GM18873 (cell line): ENCODE data around the gene DDIT3.

Experiments used
- ATAC-seq: cut with Tn5 transposase; IDR thresholded peaks from one replicate; pipeline ENCODE4 v1.9.1; 2021; ENCODE audit warnings: mild to moderate bottlenecking, moderate library complexity, moderate number of reproducible peaks; ENCODE audit not compliant: unreplicated experiment, low FRiP score

DDIT3 gene

DNA sequence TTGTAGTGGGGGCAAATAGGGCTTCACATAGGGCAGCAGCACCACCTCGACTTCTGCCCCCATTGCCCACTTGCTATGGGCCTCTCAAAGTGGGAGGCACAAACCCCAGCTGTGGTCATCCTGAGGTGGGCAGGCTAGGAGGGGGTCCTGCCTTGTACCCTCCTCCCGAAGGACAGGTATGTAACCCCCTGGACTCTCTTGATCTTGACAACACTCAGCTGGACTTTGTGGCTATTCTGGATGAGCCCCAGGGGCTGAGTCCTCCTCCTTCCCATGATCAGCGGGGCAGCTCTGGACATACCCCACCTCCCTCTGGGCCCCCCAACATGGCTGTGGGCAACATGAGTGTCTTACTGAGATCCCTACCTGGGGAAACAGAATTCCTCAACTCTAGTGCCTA, 48.7 kb downstream of the DDIT3 start:
- ATAC-seq = no peak

DNA sequence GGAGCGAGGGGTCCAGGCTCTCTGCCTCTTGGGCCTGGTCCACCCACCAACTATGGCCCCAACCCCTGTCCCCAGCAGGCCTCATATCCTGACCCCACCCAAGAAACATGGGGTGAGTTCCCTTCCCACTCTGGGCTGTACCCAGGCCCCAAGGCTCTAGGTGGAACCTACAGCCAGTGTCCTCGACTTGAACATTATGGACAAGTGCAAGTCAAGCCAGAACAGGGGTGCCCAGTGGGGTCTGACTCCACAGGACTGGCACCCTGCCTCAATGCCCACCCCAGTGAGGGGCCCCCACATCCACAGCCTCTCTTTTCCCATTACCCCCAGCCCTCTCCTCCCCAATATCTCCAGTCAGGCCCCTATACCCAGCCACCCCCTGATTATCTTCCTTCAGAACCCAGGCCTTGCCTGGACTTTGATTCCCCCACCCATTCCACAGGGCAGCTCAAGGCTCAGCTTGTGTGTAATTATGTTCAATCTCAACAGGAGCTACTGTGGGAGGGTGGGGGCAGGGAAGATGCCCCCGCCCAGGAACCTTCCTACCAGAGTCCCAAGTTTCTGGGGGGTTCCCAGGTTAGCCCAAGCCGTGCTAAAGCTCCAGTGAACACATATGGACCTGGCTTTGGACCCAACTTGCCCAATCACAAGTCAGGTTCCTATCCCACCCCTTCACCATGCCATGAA, 49.2 kb downstream of the DDIT3 start:
- no peak for ATAC-seq

DNA sequence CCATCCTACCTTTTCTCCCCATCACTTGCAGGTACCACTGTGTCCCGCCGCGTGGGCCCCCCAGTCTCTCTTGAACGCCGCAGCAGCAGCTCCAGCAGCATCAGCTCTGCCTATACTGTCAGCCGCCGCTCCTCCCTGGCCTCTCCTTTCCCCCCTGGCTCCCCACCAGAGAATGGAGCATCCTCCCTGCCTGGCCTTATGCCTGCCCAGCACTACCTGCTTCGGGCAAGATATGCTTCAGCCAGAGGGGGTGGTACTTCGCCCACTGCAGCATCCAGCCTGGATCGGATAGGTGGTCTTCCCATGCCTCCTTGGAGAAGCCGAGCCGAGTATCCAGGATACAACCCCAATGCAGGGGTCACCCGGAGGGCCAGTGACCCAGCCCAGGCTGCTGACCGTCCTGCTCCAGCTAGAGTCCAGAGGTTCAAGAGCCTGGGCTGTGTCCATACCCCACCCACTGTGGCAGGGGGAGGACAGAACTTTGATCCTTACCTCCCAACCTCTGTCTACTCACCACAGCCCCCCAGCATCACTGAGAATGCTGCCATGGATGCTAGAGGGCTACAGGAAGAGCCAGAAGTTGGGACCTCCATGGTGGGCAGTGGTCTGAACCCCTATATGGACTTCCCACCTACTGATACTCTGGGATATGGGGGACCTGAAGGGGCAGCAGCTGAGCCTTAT, 49.9 kb downstream of the DDIT3 start:
- no peak for ATAC-seq

DNA sequence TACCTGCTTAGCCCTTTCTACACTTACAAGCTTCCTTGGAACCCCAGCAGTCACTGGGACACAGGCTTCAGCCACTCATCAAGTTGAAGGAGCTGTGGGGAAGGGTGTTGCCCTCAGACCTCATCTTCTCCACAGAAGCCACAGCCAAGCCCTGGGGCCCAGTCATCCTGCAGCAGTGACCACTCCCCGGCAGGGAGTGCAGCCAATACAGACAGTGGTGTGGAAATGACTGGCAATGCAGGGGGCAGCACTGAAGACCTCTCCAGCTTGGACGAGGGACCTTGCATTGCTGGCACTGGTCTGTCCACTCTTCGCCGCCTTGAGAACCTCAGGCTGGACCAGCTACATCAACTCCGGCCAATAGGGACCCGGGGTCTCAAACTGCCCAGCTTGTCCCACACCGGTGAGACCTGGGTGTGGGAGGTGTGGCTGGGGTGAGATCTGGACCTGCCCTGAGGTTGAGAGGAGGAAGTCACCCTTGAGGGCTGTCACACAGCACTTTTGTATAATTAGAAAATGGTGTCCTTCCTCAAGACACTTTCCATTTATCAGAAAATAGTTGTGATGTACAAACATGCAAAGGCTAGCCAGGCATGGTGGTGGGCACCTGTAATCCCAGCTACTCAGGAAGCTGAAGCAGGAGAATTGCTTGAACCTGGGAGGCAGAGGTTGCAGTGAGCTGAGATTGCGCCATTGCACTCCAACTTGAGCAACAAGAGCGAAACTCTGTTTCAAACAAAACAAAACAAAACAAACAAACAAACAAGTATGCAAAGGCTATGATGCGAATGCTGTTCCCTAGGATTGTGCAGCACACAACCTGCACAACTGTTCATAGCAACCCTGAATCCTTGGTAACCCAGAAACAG, 50.8 kb downstream of the DDIT3 start:
- no peak for ATAC-seq

DNA sequence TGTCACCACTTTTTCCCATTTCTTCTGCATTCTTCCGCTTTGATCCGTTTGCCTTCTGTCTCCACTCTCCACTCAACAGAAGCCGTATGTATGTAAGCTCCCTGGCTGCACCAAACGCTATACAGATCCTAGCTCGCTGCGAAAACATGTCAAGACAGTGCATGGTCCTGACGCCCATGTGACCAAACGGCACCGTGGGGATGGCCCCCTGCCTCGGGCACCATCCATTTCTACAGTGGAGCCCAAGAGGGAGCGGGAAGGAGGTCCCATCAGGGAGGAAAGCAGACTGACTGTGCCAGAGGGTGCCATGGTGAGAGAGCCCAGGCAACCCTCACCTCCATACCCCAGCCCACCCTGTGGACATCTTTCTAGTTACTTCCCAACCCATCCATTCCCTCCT, 52.4 kb downstream of the DDIT3 start:
- no peak for ATAC-seq

DNA sequence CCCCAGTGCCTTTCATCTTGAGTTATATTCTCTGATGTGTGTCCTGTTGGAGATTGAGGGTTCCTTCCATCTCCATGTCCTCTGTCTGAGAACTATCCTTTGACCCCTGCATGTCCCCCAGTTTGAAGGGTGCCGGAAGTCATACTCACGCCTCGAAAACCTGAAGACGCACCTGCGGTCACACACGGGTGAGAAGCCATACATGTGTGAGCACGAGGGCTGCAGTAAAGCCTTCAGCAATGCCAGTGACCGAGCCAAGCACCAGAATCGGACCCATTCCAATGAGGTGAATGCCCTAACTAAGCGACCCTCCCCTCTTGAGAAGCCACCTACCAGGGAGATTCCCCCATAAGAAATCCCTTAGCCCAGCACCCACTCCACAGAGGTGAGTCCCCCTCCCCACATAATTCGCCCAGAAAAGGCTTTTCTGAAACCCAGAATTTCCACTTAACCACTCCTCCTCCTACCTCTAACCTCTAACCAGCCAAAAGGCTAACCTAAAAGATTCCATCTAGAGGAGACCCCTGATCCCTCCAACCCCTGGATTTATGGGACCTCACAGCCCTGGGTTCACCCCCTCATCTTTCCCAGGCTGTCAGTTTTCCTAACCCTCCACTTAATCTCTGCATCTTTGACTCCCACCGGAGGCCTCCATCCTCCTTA, 53.0 kb downstream of the DDIT3 start:
- ATAC-seq = no peak
